ENCODE results near the gene PGPEP1.

PGPEP1 gene

GRCh38 chr19:18340190-18340989 lies at the start of gene PGPEP1:
TSS of gene PGPEP1 (plus strand) at chr19:18340598. CDS start at chr19:18340682, 84 bp downstream.
- no peaks in the 10 kb centered on the region for H3K9me3 ChIP-seq (ENCODE audit: low read length)
- H4K20me1 ChIP-seq (ENCODE audit: insufficient read depth, low read length), result no peaks in the 10 kb centered on the region
- no peaks in the 10 kb centered on the region for H3K79me2 ChIP-seq (ENCODE audit: insufficient read depth, low read length)
- H3K27ac ChIP-seq (ENCODE audit: low read depth, low read length, poor library complexity, severe bottlenecking), result peak within 1 kb of the TSS; percentile 9
- H3K4me1 ChIP-seq (ENCODE audit: insufficient read depth, low read length, severe bottlenecking), result peaks cover 15% of the 10 kb centered on the region
- no peaks in the 10 kb centered on the region for H3F3A ChIP-seq (ENCODE audit: insufficient read depth, low read length)
- TF ChIP-seq EZH2 (IDR thresholded peaks at IDR 0.05; ENCODE audit: borderline replicate concordance, low read length) (no peak), CTCF (IDR thresholded peaks at IDR 0.05; ENCODE audit: low read length) (no peak)
- H3K27me3 ChIP-seq (ENCODE audit: insufficient read depth, low read length), result peaks cover 6% of the 10 kb centered on the region
- peak within 1 kb of the TSS; percentile 92 for H2AFZ ChIP-seq (ENCODE audit: low read length)
- H3K9me2 ChIP-seq (ENCODE audit: low read depth, low read length), result no peaks in the 10 kb centered on the region
- peaks cover 4% of the 10 kb centered on the region; the same call in 1 of the 2 replicates for H3K36me3 ChIP-seq (ENCODE audit: insufficient read depth, low read length)
- H3K9ac ChIP-seq (ENCODE audit: low read length), result peak within 1 kb of the TSS; percentile 79
- peak within 1 kb of the TSS; percentile 98 for H3K4me2 ChIP-seq (ENCODE audit: low read length)
- H3K4me3 ChIP-seq (ENCODE audit: low read depth, low read length, poor library complexity, severe bottlenecking), result peak within 1 kb of the TSS; percentile 95

- Histone ChIP-seq H3K27ac (ENCODE audit: low read depth, low read length, poor library complexity, severe bottlenecking) (no peak overlapping the region), H3K9ac (ENCODE audit: low read length) (no peak overlapping the region), H2AFZ (ENCODE audit: low read length) (no peak overlapping the region)
Observed at GRCh38 chr19:18291019-18291524, 49.3 kb upstream of the PGPEP1 start.

More at GRCh38 chr19:18291019-18291524, 49.3 kb upstream of the PGPEP1 start:
- peaks cover 4% of the 10 kb centered on the region; the same call in 1 of the 2 replicates for H3K27me3 ChIP-seq (ENCODE audit: insufficient read depth, low read length)
- TF ChIP-seq EZH2 (IDR thresholded peaks at IDR 0.05; ENCODE audit: borderline replicate concordance, low read length), result no peak
- TF ChIP-seq CTCF (IDR thresholded peaks at IDR 0.05; ENCODE audit: low read length), result no peak
- no peak overlapping the region for H3K4me3 ChIP-seq (ENCODE audit: low read depth, low read length, poor library complexity, severe bottlenecking)
- no peaks in the 10 kb centered on the region for H3K79me2 ChIP-seq (ENCODE audit: insufficient read depth, low read length)
- no peaks in the 10 kb centered on the region for H3F3A ChIP-seq (ENCODE audit: insufficient read depth, low read length)
- H3K36me3 ChIP-seq (ENCODE audit: insufficient read depth, low read length), result no peaks in the 10 kb centered on the region
- H3K9me3 ChIP-seq (ENCODE audit: low read length), result no peaks in the 10 kb centered on the region
- no peak overlapping the region for H3K4me2 ChIP-seq (ENCODE audit: low read length)
- H4K20me1 ChIP-seq (ENCODE audit: insufficient read depth, low read length), result no peaks in the 10 kb centered on the region
- H3K9me2 ChIP-seq (ENCODE audit: low read depth, low read length), result no peaks in the 10 kb centered on the region
- H3K4me1 ChIP-seq (ENCODE audit: insufficient read depth, low read length, severe bottlenecking), result peaks cover 18% of the 10 kb centered on the region

All from OCI-LY1 (cell line).